HAP-1 (cell line): ENCODE data around the gene FAM221B.

Experiments used
- DNase-seq, 2 experiments: peaks; one replicate each; pipeline ENCODE4 v3.0.0-alpha.2; 2016 to 2020; ENCODE audit warnings: low spot score in 2 of 2
- H3K27me3 ChIP-seq: fragments of 250-450 bp; sonication (Bioruptor Pico); 2 replicates; pipeline ENCODE4 v1.5.1; 2020; ENCODE audit warnings: low read depth, mild to moderate bottlenecking, moderate library complexity
- H3K36me3 ChIP-seq: fragments of 250-450 bp; sonication (Bioruptor Pico); replicated peaks from 2 replicates; pipeline ENCODE4 v1.5.1; 2020; ENCODE audit warnings: mild to moderate bottlenecking
- H3K4me1 ChIP-seq: fragments of 250-450 bp; sonication (Bioruptor Pico); 2 replicates; pipeline ENCODE4 v1.5.1; 2020; ENCODE audit warnings: mild to moderate bottlenecking
- H3K4me3 ChIP-seq: fragments of 250-450 bp; sonication (Bioruptor Pico); 2 replicates; pipeline ENCODE4 v1.5.1; 2020; ENCODE audit warnings: mild to moderate bottlenecking, moderate library complexity
- H3K9me3 ChIP-seq: fragments of 250-450 bp; sonication (Bioruptor Pico); 2 replicates; pipeline ENCODE4 v1.5.1; 2020; ENCODE audit warnings: mild to moderate bottlenecking, moderate library complexity
- in situ Hi-C: fragments of 300-500 bp; cut with MboI; formaldehyde crosslinking; loops from 3 replicates; pipeline ENCODE4 v1.14.3; 2020; ENCODE audit warnings: low sequenced_read_pairs, inconsistent platforms, mixed read lengths

The FAM221B gene

GRCh38 chr9:35858458-35858857 is 29.9 kb upstream of the FAM221B start:
- H3K27me3 ChIP-seq = peaks cover 8% of the 10 kb centered on the region; the same call in 1 of the 2 replicates
- no peaks in the 10 kb centered on the region for H3K36me3 ChIP-seq
- no peak for DNase-seq
- H3K4me1 ChIP-seq = no peaks in the 10 kb centered on the region
- no peak overlapping the region for H3K4me3 ChIP-seq
- H3K9me3 ChIP-seq = no peaks in the 10 kb centered on the region
- in situ Hi-C loops = no loop called here

GRCh38 chr9:35856882-35857281 is 28.4 kb upstream of the FAM221B start:
- Histone ChIP-seq H3K4me1 (no peaks in the 10 kb centered on the region), H3K36me3 (no peaks in the 10 kb centered on the region), H3K4me3 (no peak overlapping the region), H3K27me3 (peaks cover 8% of the 10 kb centered on the region; the same call in 1 of the 2 replicates), H3K9me3 (no peaks in the 10 kb centered on the region)
- DNase-seq = no peak
- in situ Hi-C loops = no loop called here

GRCh38 chr9:35856206-35856605 is 27.7 kb upstream of the FAM221B start:
- Histone ChIP-seq H3K27me3 (peaks cover 8% of the 10 kb centered on the region; the same call in 1 of the 2 replicates), H3K4me1 (no peaks in the 10 kb centered on the region), H3K36me3 (no peaks in the 10 kb centered on the region), H3K4me3 (no peak overlapping the region), H3K9me3 (no peaks in the 10 kb centered on the region)
- DNase-seq = no peak
- in situ Hi-C loops = no loop called here

- Histone ChIP-seq H3K36me3 (no peaks in the 10 kb centered on the region), H3K4me1 (no peaks in the 10 kb centered on the region), H3K4me3 (no peak overlapping the region), H3K27me3 (no peaks in the 10 kb centered on the region), H3K9me3 (no peaks in the 10 kb centered on the region)
- DNase-seq = no peak
- in situ Hi-C loops = no loop called here
These were observed 25.7 kb upstream of the FAM221B start for GRCh38 chr9:35854091-35854762.

- Histone ChIP-seq H3K4me1 (no peaks in the 10 kb centered on the region), H3K4me3 (no peak overlapping the region), H3K36me3 (no peaks in the 10 kb centered on the region), H3K27me3 (no peaks in the 10 kb centered on the region), H3K9me3 (no peaks in the 10 kb centered on the region)
- DNase-seq = no peak
- in situ Hi-C loops = no loop called here
These were observed 24.6 kb upstream of the FAM221B start for GRCh38 chr9:35852876-35853865.

GRCh38 chr9:35852267-35852815 is 23.8 kb upstream of the FAM221B start:
- H3K9me3 ChIP-seq = no peaks in the 10 kb centered on the region
- H3K36me3 ChIP-seq = no peaks in the 10 kb centered on the region; the same call in 1 of the 2 replicates
- no peaks in the 10 kb centered on the region for H3K4me1 ChIP-seq
- in situ Hi-C loops = no loop called here
- no peaks in the 10 kb centered on the region for H3K27me3 ChIP-seq
- no peak for DNase-seq
- H3K4me3 ChIP-seq = no peak overlapping the region

GRCh38 chr9:35847792-35848572 is 19.4 kb upstream of the FAM221B start:
- Histone ChIP-seq H3K36me3 (no peaks in the 10 kb centered on the region; the same call in 1 of the 2 replicates), H3K9me3 (no peaks in the 10 kb centered on the region), H3K4me1 (peaks cover 5% of the 10 kb centered on the region; the same call in 1 of the 2 replicates), H3K4me3 (no peak overlapping the region), H3K27me3 (no peaks in the 10 kb centered on the region)
- DNase-seq = no peak
- in situ Hi-C loops = no loop called here

GRCh38 chr9:35845824-35846771 is 17.6 kb upstream of the FAM221B start:
- in situ Hi-C loops = no loop called here
- H3K36me3 ChIP-seq = no peaks in the 10 kb centered on the region; the same call in 1 of the 2 replicates
- H3K4me3 ChIP-seq = no peak overlapping the region
- H3K4me1 ChIP-seq = peaks cover 5% of the 10 kb centered on the region; the same call in 1 of the 2 replicates
- H3K27me3 ChIP-seq = no peaks in the 10 kb centered on the region
- DNase-seq = no peak
- no peaks in the 10 kb centered on the region for H3K9me3 ChIP-seq

- H3K36me3 ChIP-seq = no peaks in the 10 kb centered on the region; the same call in 1 of the 2 replicates
- no peak overlapping the region for H3K4me3 ChIP-seq
- no peaks in the 10 kb centered on the region for H3K27me3 ChIP-seq
- H3K9me3 ChIP-seq = no peaks in the 10 kb centered on the region
- H3K4me1 ChIP-seq = peaks cover 5% of the 10 kb centered on the region; the same call in 1 of the 2 replicates
- no peak for DNase-seq
- in situ Hi-C loops = no loop called here
These were observed 16.2 kb upstream of the FAM221B start for GRCh38 chr9:35844628-35845270.

GRCh38 chr9:35842795-35843194 is 14.3 kb upstream of the FAM221B start:
- Histone ChIP-seq H3K36me3 (no peaks in the 10 kb centered on the region; the same call in 1 of the 2 replicates), H3K4me1 (peaks cover 5% of the 10 kb centered on the region; the same call in 1 of the 2 replicates), H3K4me3 (no peak overlapping the region), H3K9me3 (no peaks in the 10 kb centered on the region), H3K27me3 (no peaks in the 10 kb centered on the region)
- no peak for DNase-seq
- in situ Hi-C loops = no loop called here

- in situ Hi-C loops = no loop called here
These were observed 13.7 kb upstream of the FAM221B start for GRCh38 chr9:35842020-35842745.

GRCh38 chr9:35841645-35841900 is 13.0 kb upstream of the FAM221B start:
- DNase-seq = no peak
- Histone ChIP-seq H3K27me3 (no peaks in the 10 kb centered on the region), H3K9me3 (no peaks in the 10 kb centered on the region), H3K36me3 (no peaks in the 10 kb centered on the region), H3K4me1 (peaks cover 5% of the 10 kb centered on the region; the same call in 1 of the 2 replicates), H3K4me3 (no peak overlapping the region)
- in situ Hi-C loops = no loop called here

More at GRCh38 chr9:35842020-35842745, 13.7 kb upstream of the FAM221B start:
- Histone ChIP-seq H3K27me3 (no peaks in the 10 kb centered on the region), H3K4me3 (no peak overlapping the region), H3K36me3 (no peaks in the 10 kb centered on the region), H3K9me3 (no peaks in the 10 kb centered on the region), H3K4me1 (peaks cover 5% of the 10 kb centered on the region; the same call in 1 of the 2 replicates)
- no peak for DNase-seq
